Stimulated activated CD4-positive, alpha-beta T cell treated with anti-CD3 and anti-CD28 coated beads, Interleukin-12 subunit alpha, Interleukin-12 subunit beta, amount 100 ng/mL, for 24 hours (primary cell): ENCODE data around the gene UQCRC1.

ENCODE experiments used
- DNase-seq, 2 experiments: peaks; one replicate each; pipeline ENCODE4 v3.0.0-alpha.2; 2020; ENCODE audit warnings: low read depth in 2 of 2

Gene UQCRC1

GRCh38 chr3:48609088-48610005, at the start of gene UQCRC1:
UQCRC1 (minus strand) TSS chr3:48609646; CDS start chr3:48609620, 26 bp downstream.
- peak; percentile 81 to 84 for DNase-seq

- DNase-seq = no peak
Observed at GRCh38 chr3:48656841-48657281, 47.4 kb upstream of the UQCRC1 start.

GRCh38 chr3:48656061-48656840, 46.8 kb upstream of the UQCRC1 start:
- peak; percentile 64 to 81 for DNase-seq

GRCh38 chr3:48655606-48656005, 46.2 kb upstream of the UQCRC1 start:
- DNase-seq = peak; percentile 8 to 45

GRCh38 chr3:48655063-48655462, 45.6 kb upstream of the UQCRC1 start:
- DNase-seq = no peak

- DNase-seq = no peak
Observed at GRCh38 chr3:48652923-48653715, 43.7 kb upstream of the UQCRC1 start.

- DNase-seq = no peak
Observed at GRCh38 chr3:48651771-48652170, 42.3 kb upstream of the UQCRC1 start.

GRCh38 chr3:48650723-48651122, 41.3 kb upstream of the UQCRC1 start:
- no peak for DNase-seq

- no peak for DNase-seq
Observed at GRCh38 chr3:48648188-48648850, 38.9 kb upstream of the UQCRC1 start.

- DNase-seq = no peak
Observed at GRCh38 chr3:48647714-48648113, 38.3 kb upstream of the UQCRC1 start.

GRCh38 chr3:48644898-48645760, 35.7 kb upstream of the UQCRC1 start:
- DNase-seq = no peak

GRCh38 chr3:48642605-48643004, 33.2 kb upstream of the UQCRC1 start:
- DNase-seq = no peak

GRCh38 chr3:48641396-48641795, 31.9 kb upstream of the UQCRC1 start:
- DNase-seq = no peak

- no peak for DNase-seq
Observed at GRCh38 chr3:48639944-48640606, 30.6 kb upstream of the UQCRC1 start.

GRCh38 chr3:48637305-48637704, 27.9 kb upstream of the UQCRC1 start:
- DNase-seq = no peak

- DNase-seq = no peak
Observed at GRCh38 chr3:48636149-48636655, 26.8 kb upstream of the UQCRC1 start.

GRCh38 chr3:48635222-48636021, 26.0 kb upstream of the UQCRC1 start, which contains the start of gene SLC26A6:
SLC26A6 (minus strand) TSS chr3:48635461; CDS start chr3:48635393, 68 bp downstream.
- peak; percentile 87 to 93 for DNase-seq

GRCh38 chr3:48634661-48635221, 25.3 kb upstream of the UQCRC1 start:
- peak; percentile 31 to 65 for DNase-seq
